IMR-90 (cell line): ENCODE results near the gene NKD1. TPM values are rescaled to one million over a fixed set of nuclear protein-coding genes. Genes with fewer than 3 reads are reported as not detected.

Experiments used
- ATAC-seq: fragments of 200-7000 bp; cut with Tn5 transposase; 2 replicates; pipeline ENCODE4 v1.9.1; 2020; ENCODE audit warnings: low read depth, mild to moderate bottlenecking, moderate library complexity
- BruUV-seq: library from RNA; stranded (reverse); fragments of 400-500 nt; replicated peaks from 2 replicates; lab custom pipeline; 2021; lab: Mats Ljungman, UMichigan
- CTCF ChIA-PET: fragments of 300-600 bp; formaldehyde crosslinking; extraction: SDS; loops from one replicate; lab custom pipeline; 2021; ENCODE audit warnings: antibody characterized with exemption; lab: Yijun Ruan, JAX
- POLR2A ChIA-PET: fragments of 300-600 bp; sonication (Branson Sonifier 250); formaldehyde crosslinking; loops from one replicate; lab custom pipeline; 2022; ENCODE audit warnings: antibody characterized with exemption; ENCODE audit not compliant: unreplicated experiment; lab: Charles Lee
- DNase-seq: peaks from one replicate; pipeline ENCODE4 v3.0.0; 2013
- H2AFZ ChIP-seq: replicated peaks from 2 replicates; pipeline ENCODE3; 2013; ENCODE audit warnings: low read length, mild to moderate bottlenecking; ENCODE audit not compliant: poor library complexity
- H2AK5ac ChIP-seq: 2 replicates; pipeline ENCODE4 v1.6.1; 2013; ENCODE audit warnings: low read depth, low read length, inconsistent platforms
- H2AK9ac ChIP-seq: replicated peaks from 2 replicates; pipeline ENCODE3; 2013; ENCODE audit warnings: mild to moderate bottlenecking, low read depth, low read length, moderate library complexity; ENCODE audit not compliant: poor library complexity
- H2BK120ac ChIP-seq: 2 replicates; pipeline ENCODE4 v1.6.1; 2013; ENCODE audit warnings: low read depth, low read length, inconsistent platforms
- H2BK15ac ChIP-seq: 3 replicates; pipeline ENCODE4 v1.6.1; 2013; ENCODE audit warnings: low read depth, low read length, inconsistent platforms
- H2BK20ac ChIP-seq: 2 replicates; pipeline ENCODE4 v1.6.1; 2013; ENCODE audit warnings: low read depth, mild to moderate bottlenecking, inconsistent platforms, low read length, moderate library complexity
- H2BK5ac ChIP-seq: 2 replicates; pipeline ENCODE4 v1.6.1; 2013; ENCODE audit warnings: mild to moderate bottlenecking, low read depth, low read length, inconsistent platforms; ENCODE audit not compliant: poor library complexity, severe bottlenecking
- H3K14ac ChIP-seq: replicated peaks from 2 replicates; pipeline ENCODE4 v1.6.1; 2013; ENCODE audit warnings: low read depth, low read length, inconsistent platforms
- H3K18ac ChIP-seq: 2 replicates; pipeline ENCODE4 v1.6.1; 2013; ENCODE audit warnings: low read depth, low read length, control low read depth
- H3K23ac ChIP-seq: 2 replicates; pipeline ENCODE4 v1.6.1; 2013; ENCODE audit warnings: low read depth, low read length, inconsistent platforms
- H3K27ac ChIP-seq: 2 replicates; pipeline ENCODE4 v1.5.1; 2013; ENCODE audit warnings: mild to moderate bottlenecking, control low read depth, low read length; ENCODE audit not compliant: insufficient read depth
- H3K27me3 ChIP-seq: 2 replicates; pipeline ENCODE4 v1.6.1; 2013; ENCODE audit warnings: low read length; ENCODE audit not compliant: control insufficient read depth, insufficient read depth
- H3K36me3 ChIP-seq: 2 replicates; pipeline ENCODE4 v1.6.1; 2013; ENCODE audit warnings: low read length, mixed read lengths; ENCODE audit not compliant: control insufficient read depth, insufficient read depth
- H3K4ac ChIP-seq: 2 replicates; pipeline ENCODE4 v1.6.1; 2013; ENCODE audit warnings: low read depth, low read length, inconsistent platforms
- H3K4me1 ChIP-seq: 2 replicates; pipeline ENCODE4 v1.6.1; 2013; ENCODE audit warnings: low read length, mixed read lengths; ENCODE audit not compliant: control insufficient read depth, insufficient read depth
- H3K4me2 ChIP-seq: 2 replicates; pipeline ENCODE4 v1.6.1; 2013; ENCODE audit warnings: low read depth, mild to moderate bottlenecking, control low read depth, low read length, moderate library complexity
- H3K4me3 ChIP-seq: 2 replicates; pipeline ENCODE4 v1.5.1; 2013; ENCODE audit warnings: low read depth, mild to moderate bottlenecking, control low read depth, low read length, moderate library complexity; ENCODE audit not compliant: insufficient read depth
- H3K56ac ChIP-seq: 2 replicates; pipeline ENCODE4 v1.6.1; 2013; ENCODE audit warnings: low read length, inconsistent platforms; ENCODE audit not compliant: insufficient read depth; ENCODE audit errors: extremely low read depth
- H3K79me1 ChIP-seq, 2 experiments: 2 replicates each; pipeline ENCODE4 v1.6.1; 2013; ENCODE audit warnings: low read length in 2 of 2, inconsistent platforms in 1 of 2, low read depth in 1 of 2
- H3K9ac ChIP-seq: 2 replicates; pipeline ENCODE4 v1.6.1; 2013; ENCODE audit warnings: low read depth, low read length, control low read depth
- H3K9me1 ChIP-seq: 2 replicates; pipeline ENCODE4 v1.6.1; 2013; ENCODE audit warnings: low read length, inconsistent platforms; ENCODE audit not compliant: insufficient read depth
- H3K9me3 ChIP-seq: 2 replicates; pipeline ENCODE4 v1.6.1; 2013; ENCODE audit warnings: low read length; ENCODE audit not compliant: control insufficient read depth, insufficient read depth
- H4K20me1 ChIP-seq: 2 replicates; pipeline ENCODE4 v1.6.1; 2013; ENCODE audit warnings: low read length, inconsistent platforms; ENCODE audit not compliant: insufficient read depth
- H4K5ac ChIP-seq: 2 replicates; pipeline ENCODE4 v1.6.1; 2013; ENCODE audit warnings: mild to moderate bottlenecking, low read depth, low read length, control low read depth
- H4K8ac ChIP-seq, 2 experiments: 2 replicates each; pipeline ENCODE4 v1.6.1; 2013; ENCODE audit warnings: low read depth in 2 of 2, low read length in 2 of 2, control low read depth in 1 of 2, inconsistent platforms in 1 of 2
- H4K91ac ChIP-seq: 2 replicates; pipeline ENCODE4 v1.6.1; 2013; ENCODE audit warnings: low read depth, low read length, inconsistent platforms; ENCODE audit not compliant: insufficient read depth
- BHLHE40 ChIP-seq: fragments of 150-350 bp; IDR thresholded peaks from 2 replicates; pipeline ENCODE4 v1.6.1; 2016; ENCODE audit warnings: mild to moderate bottlenecking, low read depth, low read length
- CHD1 ChIP-seq: IDR thresholded peaks from 2 replicates; pipeline ENCODE4 v1.6.1; 2012; ENCODE audit warnings: low read depth, low read length, improper control_type of control experiment
- ELK1 ChIP-seq: fragments of 150-350 bp; IDR thresholded peaks from 2 replicates; pipeline ENCODE4 v1.6.1; 2016; ENCODE audit warnings: low read depth, mild to moderate bottlenecking, low read length, moderate library complexity, borderline replicate concordance
- FOS ChIP-seq: fragments of 150-350 bp; IDR thresholded peaks from 2 replicates; pipeline ENCODE4 v1.6.1; 2016; ENCODE audit warnings: low read depth, low read length
- MAFK ChIP-seq: IDR thresholded peaks from 2 replicates; pipeline ENCODE4 v1.6.1; 2012; ENCODE audit warnings: low read depth, low read length, improper control_type of control experiment
- MAZ ChIP-seq: IDR thresholded peaks from 2 replicates; pipeline ENCODE4 v1.6.1; 2012; ENCODE audit warnings: low read depth, mild to moderate bottlenecking, low read length, improper control_type of control experiment, moderate library complexity, borderline replicate concordance
- NFE2L2 ChIP-seq: fragments of 150-350 bp; IDR thresholded peaks from 2 replicates; pipeline ENCODE4 v1.6.1; 2016; ENCODE audit warnings: low read depth, mild to moderate bottlenecking, low read length
- POLR2A ChIP-seq: IDR thresholded peaks from 2 replicates; pipeline ENCODE4 v1.6.1; 2012; ENCODE audit warnings: mild to moderate bottlenecking, low read depth, low read length
- RAD21 ChIP-seq: IDR thresholded peaks from 2 replicates; pipeline ENCODE4 v1.6.1; 2012; ENCODE audit warnings: low read length, improper control_type of control experiment
- RCOR1 ChIP-seq: IDR thresholded peaks from 2 replicates; pipeline ENCODE4 v1.6.1; 2012; ENCODE audit warnings: mild to moderate bottlenecking, low read length, improper control_type of control experiment; ENCODE audit not compliant: insufficient replicate concordance
- SMC3 ChIP-seq: fragments of 150-350 bp; IDR thresholded peaks from 2 replicates; pipeline ENCODE4 v1.6.1; 2016; ENCODE audit warnings: low read depth, mild to moderate bottlenecking, antibody characterized with exemption, low read length, moderate library complexity
- WGBS, 2 experiments: methylation state at CpG; one replicate each; pipeline versions ENCODE4 v1.1.5 to v1.1.7; 2013; ENCODE audit warnings: missing lambda C conversion rate in 2 of 2; ENCODE audit not compliant: insufficient read length in 1 of 2; ENCODE audit errors: extremely low coverage in 2 of 2; 5-methylcytosine and 5-hydroxymethylcytosine counted together
- dilution Hi-C: fragments of 300-500 bp; cut with HindIII; formaldehyde crosslinking; loops from one replicate; pipeline ENCODE4 v1.14.3; 2018; ENCODE audit warnings: low sequenced_read_pairs; ENCODE audit not compliant: unreplicated experiment
- in situ Hi-C: fragments of 300-500 bp; cut with MboI; formaldehyde crosslinking; loops from 3 replicates; pipeline ENCODE4 v1.14.3; 2019; ENCODE audit warnings: low sequenced_read_pairs, inconsistent platforms, mixed read lengths
- intact Hi-C: fragments of 100-400 bp; cut with micrococcal nuclease; formaldehyde crosslinking; loops from 2 replicates; pipeline ENCODE4 v1.10.0; 2022
- polyA plus RNA-seq, 3 experiments: library from polyadenylated mRNA; depleted of rRNA; stranded (reverse); fragments of >200 nt; gene quantifications; 2 replicates each; pipeline ENCODE4 v1.2.3, GENCODE V29; 2012; ENCODE audit warnings: low replicate concordance in 1 of 3
- total RNA-seq: library from RNA; depleted of rRNA; stranded (reverse); fragments of >200 nt; gene quantifications from 2 replicates; pipeline ENCODE4 v1.2.3, GENCODE V29; 2012

The NKD1 gene
- total and polyA plus RNA-seq, 2 of the 4 experiments (the other 2 are of a cell fraction), result not detected

GRCh38 chr16:50607970-50608557, 59.9 kb downstream of the NKD1 start:
- WGBS, 2 experiments, result 58% methylated on average over 5 of the region's 14 CpGs; no CpG with 5 or more reads in 1 of the 2 experiments
- Histone ChIP-seq H2BK15ac (no peak overlapping the region), H3K4me3 (no peak overlapping the region), H4K91ac (no peak overlapping the region), H3K9me1 (no peaks in the 10 kb centered on the region), H3K27ac (no peak overlapping the region), H3K18ac (no peak overlapping the region), H3K27me3 (peaks cover 14% of the 10 kb centered on the region; the same call in 1 of the 2 replicates), H2BK5ac (no peak overlapping the region), H3K36me3 (no peaks in the 10 kb centered on the region), H2AFZ (no peak overlapping the region), H4K5ac (no peak overlapping the region), H3K9me3 (no peaks in the 10 kb centered on the region), H3K4me2 (no peak overlapping the region), H2AK5ac (no peak overlapping the region), H2AK9ac (no peak overlapping the region), H3K56ac (no peak overlapping the region), H2BK20ac (no peak overlapping the region), H3K14ac (no peak overlapping the region), H2BK120ac (no peak overlapping the region), H4K20me1 (no peaks in the 10 kb centered on the region), H3K79me1 (no peaks in the 10 kb centered on the region), H4K8ac (no peak overlapping the region), H3K4ac (no peak overlapping the region), H3K9ac (no peak overlapping the region), H3K4me1 (no peaks in the 10 kb centered on the region), H3K23ac (no peak overlapping the region)
- TF ChIP-seq FOS, result no peak
- no peak for TF ChIP-seq RCOR1
- TF ChIP-seq POLR2A, result no peak
- no peak for TF ChIP-seq MAZ
- TF ChIP-seq SMC3, result no peak
- no peak for TF ChIP-seq NFE2L2
- no peak for TF ChIP-seq CHD1
- TF ChIP-seq BHLHE40, result no peak
- TF ChIP-seq ELK1, result no peak
- TF ChIP-seq MAFK, result no peak
- no peak for TF ChIP-seq RAD21
- POLR2A ChIA-PET, result no interaction called here
- CTCF ChIA-PET, result no interaction called here
- intact Hi-C loops, result no loop called here
- in situ Hi-C loops, result no loop called here
- ATAC-seq, result no peak
- dilution Hi-C loops, result no loop called here
- BruUV-seq, result no TSS peak
- DNase-seq, result no peak
